A549 (cell line): Measurements from ENCODE around the gene SLC35F4. TPM values are rescaled to one million over a fixed set of nuclear protein-coding genes. Genes with fewer than 3 reads are reported as not detected.

ENCODE experiments used
- ATAC-seq, 2 experiments: fragments of 200-7000 bp in 1 of 2; fragments of >200 bp in 1 of 2; cut with Nextera tagmentation in 1 of 2; cut with Tn5 transposase in 1 of 2; 3 replicates each; pipeline versions ENCODE4 v1.8.0 to v1.9.1; 2018 to 2020; ENCODE audit warnings: mild to moderate bottlenecking in 1 of 2, moderate library complexity in 1 of 2
- CTCF ChIA-PET: fragments of 300-600 bp; sonication (Branson Sonifier 250); formaldehyde crosslinking; extraction: SDS; loops from one replicate; lab custom pipeline; 2021; ENCODE audit warnings: antibody characterized with exemption, inconsistent platforms; lab: Yijun Ruan, JAX
- POLR2A ChIA-PET: fragments of 350-600 bp; formaldehyde crosslinking; extraction: SDS; loops from one replicate; lab custom pipeline; 2021; ENCODE audit warnings: antibody characterized with exemption, inconsistent platforms; lab: Yijun Ruan, JAX
- DNase-seq, 2 experiments: peaks; one replicate each; pipeline versions ENCODE4 v3.0.0 to v3.0.0-alpha.2; 2011 to 2016; ENCODE audit warnings: low read depth in 1 of 2, low spot score in 1 of 2
- FAIRE-seq: peaks from 2 replicates; lab custom pipeline; 2011; peaks lifted over from hg19 to GRCh38; lab: Jason Lieb, UNC
- H3K27ac ChIP-seq, 2 experiments: fragments of >200 bp; sonication (Bioruptor Twin); formaldehyde crosslinking; 3 replicates each; pipeline ENCODE4 v1.5.1; 2016 to 2017
- H3K4me1 ChIP-seq: fragments of >200 bp; sonication (Bioruptor Twin); formaldehyde crosslinking; 3 replicates; pipeline ENCODE4 v1.6.1; 2016
- H3K4me2 ChIP-seq: fragments of >200 bp; sonication (Bioruptor Twin); formaldehyde crosslinking; 3 replicates; pipeline ENCODE4 v1.6.1; 2016
- H3K4me3 ChIP-seq: fragments of >200 bp; sonication (Bioruptor Twin); formaldehyde crosslinking; 3 replicates; pipeline ENCODE4 v1.5.1; 2016
- H3K9me3 ChIP-seq: fragments of >200 bp; sonication (Bioruptor Twin); formaldehyde crosslinking; 3 replicates; pipeline ENCODE4 v1.6.1; 2016
- CHD2 ChIP-seq: fragments of 150-350 bp; IDR thresholded peaks from 2 replicates; pipeline ENCODE4 v1.6.1; 2014; ENCODE audit warnings: low read length; ENCODE audit not compliant: partially characterized antibody
- ESRRA ChIP-seq: fragments of 150-350 bp; IDR thresholded peaks from 2 replicates; pipeline ENCODE4 v1.6.1; 2014; ENCODE audit warnings: mild to moderate bottlenecking, low read length, borderline replicate concordance
- FOSL2 ChIP-seq, 2 experiments: fragments of 450-650 bp in 1 of 2; fragments of >200 bp in 1 of 2; sonication (Bioruptor Twin) in 1 of 2; formaldehyde crosslinking; IDR thresholded peaks; 2 replicates each; pipeline versions ENCODE4 v1.5.0 to v1.6.1; 2016 to 2020; ENCODE audit warnings: mild to moderate bottlenecking in 1 of 2, moderate library complexity in 1 of 2
- FOXS1 ChIP-seq: fragments of 250-450 bp; sonication (Bioruptor Pico); IDR thresholded peaks from 2 replicates; pipeline ENCODE4 v1.5.0; 2020; ENCODE audit warnings: mild to moderate bottlenecking, moderate library complexity
- GATA3 ChIP-seq: IDR thresholded peaks from 2 replicates; pipeline ENCODE4 v1.6.1; 2012; ENCODE audit warnings: borderline replicate concordance
- HDAC2 ChIP-seq: fragments of 200-600 bp; sonication (generic); IDR thresholded peaks from 2 replicates; pipeline ENCODE4 v1.6.1; 2016
- HES2 ChIP-seq: fragments of >200 bp; sonication (Bioruptor Twin); formaldehyde crosslinking; IDR thresholded peaks from 2 replicates; pipeline ENCODE4 v1.6.1; 2016
- HEYL ChIP-seq: fragments of 250-450 bp; sonication (Bioruptor Pico); IDR thresholded peaks from 2 replicates; pipeline ENCODE4 v1.8.0; 2021; ENCODE audit warnings: mild to moderate bottlenecking, moderate library complexity
- HOXA7 ChIP-seq: fragments of 250-450 bp; sonication (Bioruptor Pico); IDR thresholded peaks from 2 replicates; pipeline ENCODE4 v1.5.0; 2020; ENCODE audit warnings: mild to moderate bottlenecking, moderate library complexity
- HOXB13 ChIP-seq: fragments of 250-450 bp; sonication (Bioruptor Pico); IDR thresholded peaks from 2 replicates; pipeline ENCODE4 v1.5.0; 2020; ENCODE audit warnings: low read depth, mild to moderate bottlenecking, moderate library complexity
- JUN ChIP-seq, 2 experiments: fragments of >200 bp; sonication (Bioruptor Twin); formaldehyde crosslinking; IDR thresholded peaks; 2 replicates in 1 of 2; 3 replicates in 1 of 2; pipeline ENCODE4 v1.6.1; 2016 to 2017
- MAZ ChIP-seq: fragments of 150-350 bp; IDR thresholded peaks from 2 replicates; pipeline ENCODE4 v1.6.1; 2014; ENCODE audit warnings: antibody characterized with exemption, low read depth, low read length, borderline replicate concordance
- MYC ChIP-seq: IDR thresholded peaks from 2 replicates; pipeline ENCODE4 v1.6.1; 2012; ENCODE audit warnings: mild to moderate bottlenecking, inconsistent platforms, low read length, improper control_type of control experiment, borderline replicate concordance
- NR3C1 ChIP-seq: fragments of >200 bp; sonication (Bioruptor Twin); formaldehyde crosslinking; IDR thresholded peaks from 3 replicates; pipeline ENCODE4 v1.6.1; 2017
- PBX3 ChIP-seq: IDR thresholded peaks from 2 replicates; pipeline ENCODE4 v1.6.1; 2012
- POLR2AphosphoS2 ChIP-seq: conservative IDR thresholded peaks from 2 replicates; pipeline ENCODE4 v1.6.1; 2012; ENCODE audit warnings: low read length, improper control_type of control experiment, inconsistent platforms
- RCOR1 ChIP-seq: fragments of 150-350 bp; IDR thresholded peaks from 2 replicates; pipeline ENCODE4 v1.6.1; 2014; ENCODE audit warnings: antibody characterized with exemption, low read length, low read depth
- RNF2 ChIP-seq: fragments of 200-600 bp; sonication (generic); IDR thresholded peaks from 2 replicates; pipeline ENCODE4 v1.6.1; 2016; ENCODE audit warnings: low read depth, mild to moderate bottlenecking, antibody characterized with exemption, moderate library complexity, borderline replicate concordance
- SMC3 ChIP-seq: fragments of >200 bp; sonication (Bioruptor Twin); formaldehyde crosslinking; IDR thresholded peaks from 3 replicates; pipeline ENCODE4 v1.6.1; 2018; ENCODE audit warnings: inconsistent platforms
- TP53 ChIP-seq: fragments of 250-450 bp; sonication (Bioruptor Pico); IDR thresholded peaks from 2 replicates; pipeline ENCODE4 v1.5.0; 2021; ENCODE audit warnings: mild to moderate bottlenecking, moderate library complexity
- WGBS: methylation state at CpG from one replicate; pipeline ENCODE4 v1.1.6; 2017; ENCODE audit errors: missing lambda C conversion rate; 5-methylcytosine and 5-hydroxymethylcytosine counted together
- polyA minus RNA-seq: library from RNA; depleted of rRNA, polyadenylated mRNA; stranded (reverse); fragments of >200 nt; gene quantifications from 2 replicates; pipeline ENCODE4 v1.2.3, GENCODE V29; 2011; rRNA and poly(A)+ RNA removed
- polyA plus RNA-seq, 4 experiments: library from polyadenylated mRNA; depleted of rRNA in 3 of 4; stranded (reverse); fragments of >200 nt; fragmentation: RNase III in 1 of 4; extraction: RNeasy Plus Mini Kit Qiagen cat#74134 plus additional on column Dnase treatment in 1 of 4; gene quantifications; 2 replicates in 3 of 4; 3 replicates in 1 of 4; pipeline ENCODE4 v1.2.3, GENCODE V29; 2011 to 2017
- TF ChIP-seq, protein P1 (sequence below): fragments of 200-600 bp; sonication (generic); IDR thresholded peaks from 2 replicates; pipeline ENCODE4 v1.6.1; 2016; ENCODE audit warnings: antibody characterized with exemption, mild to moderate bottlenecking, moderate library complexity

Gene SLC35F4
- polyA plus RNA-seq (2011; rRNA removed) (not detected in 2 replicates), polyA plus RNA-seq (2017; fragmentation: RNase III; extraction: RNeasy Plus Mini Kit Qiagen cat#74134 plus additional on column Dnase treatment) (not detected in 3 replicates), polyA minus RNA-seq (not detected in 2 replicates)
- not detected in 2 replicates for polyA plus RNA-seq (2012; cell fraction: cytosol; rRNA removed)
- not detected in 2 replicates for polyA plus RNA-seq (2012; cell fraction: nucleus; rRNA removed)

DNA sequence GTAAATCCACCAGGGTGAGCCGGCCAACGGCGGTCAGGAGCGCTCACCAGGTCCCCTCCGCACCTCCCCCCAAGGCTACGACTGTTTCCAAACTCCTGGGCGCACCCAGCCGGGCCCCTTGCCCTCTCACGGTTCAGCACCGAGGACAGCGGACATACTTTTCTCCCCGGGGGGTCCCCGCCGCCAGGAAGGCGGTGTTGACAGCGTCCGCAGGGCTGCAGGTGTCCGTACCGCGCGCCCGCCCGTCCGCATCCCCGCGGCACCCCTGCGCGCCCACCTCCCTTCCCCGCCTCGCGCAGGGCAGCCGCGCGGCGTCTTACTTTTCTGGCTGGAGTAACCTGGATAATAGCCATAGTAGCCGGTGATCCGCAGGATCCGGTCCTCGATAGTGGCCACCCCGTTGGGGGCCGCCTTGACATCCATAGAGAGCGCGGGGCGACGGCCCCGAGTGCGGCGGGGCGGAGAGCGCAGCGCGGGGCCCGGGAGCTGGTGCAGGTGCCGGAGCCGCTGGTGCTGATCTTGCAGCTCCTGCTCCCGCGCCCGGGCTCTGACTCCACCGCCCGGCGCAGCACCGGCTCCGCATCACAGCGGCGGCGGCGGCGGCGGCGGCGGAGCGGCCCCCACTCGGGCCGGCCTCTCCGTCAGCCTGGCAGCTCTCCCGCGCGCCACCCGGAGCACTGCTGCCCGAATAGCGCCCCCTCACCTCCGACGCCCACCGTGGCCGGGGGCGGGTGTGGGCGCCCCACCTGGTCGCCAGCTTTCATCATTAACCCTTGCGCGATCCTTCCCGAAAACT lies at the start of gene SLC35F4:
Gene SLC35F4 (minus strand): TSS at position 690 of the 796 bp plus-strand sequence.
- ATAC-seq (peak; percentile 76 to 83), DNase-seq (peak in 1 of 2 experiments; percentile 5), FAIRE-seq (no peak)
- TF ChIP-seq RNF2 = no peak
- TF ChIP-seq, protein P1, sequence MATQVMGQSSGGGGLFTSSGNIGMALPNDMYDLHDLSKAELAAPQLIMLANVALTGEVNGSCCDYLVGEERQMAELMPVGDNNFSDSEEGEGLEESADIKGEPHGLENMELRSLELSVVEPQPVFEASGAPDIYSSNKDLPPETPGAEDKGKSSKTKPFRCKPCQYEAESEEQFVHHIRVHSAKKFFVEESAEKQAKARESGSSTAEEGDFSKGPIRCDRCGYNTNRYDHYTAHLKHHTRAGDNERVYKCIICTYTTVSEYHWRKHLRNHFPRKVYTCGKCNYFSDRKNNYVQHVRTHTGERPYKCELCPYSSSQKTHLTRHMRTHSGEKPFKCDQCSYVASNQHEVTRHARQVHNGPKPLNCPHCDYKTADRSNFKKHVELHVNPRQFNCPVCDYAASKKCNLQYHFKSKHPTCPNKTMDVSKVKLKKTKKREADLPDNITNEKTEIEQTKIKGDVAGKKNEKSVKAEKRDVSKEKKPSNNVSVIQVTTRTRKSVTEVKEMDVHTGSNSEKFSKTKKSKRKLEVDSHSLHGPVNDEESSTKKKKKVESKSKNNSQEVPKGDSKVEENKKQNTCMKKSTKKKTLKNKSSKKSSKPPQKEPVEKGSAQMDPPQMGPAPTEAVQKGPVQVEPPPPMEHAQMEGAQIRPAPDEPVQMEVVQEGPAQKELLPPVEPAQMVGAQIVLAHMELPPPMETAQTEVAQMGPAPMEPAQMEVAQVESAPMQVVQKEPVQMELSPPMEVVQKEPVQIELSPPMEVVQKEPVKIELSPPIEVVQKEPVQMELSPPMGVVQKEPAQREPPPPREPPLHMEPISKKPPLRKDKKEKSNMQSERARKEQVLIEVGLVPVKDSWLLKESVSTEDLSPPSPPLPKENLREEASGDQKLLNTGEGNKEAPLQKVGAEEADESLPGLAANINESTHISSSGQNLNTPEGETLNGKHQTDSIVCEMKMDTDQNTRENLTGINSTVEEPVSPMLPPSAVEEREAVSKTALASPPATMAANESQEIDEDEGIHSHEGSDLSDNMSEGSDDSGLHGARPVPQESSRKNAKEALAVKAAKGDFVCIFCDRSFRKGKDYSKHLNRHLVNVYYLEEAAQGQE = peak; percentile 84
- Histone ChIP-seq H3K4me2 (peak within 1 kb of the TSS; percentile 82), H3K4me1 (no peaks in the 10 kb centered on the region; the same call in 2 of the 3 replicates), H3K4me3 (peak within 1 kb of the TSS; percentile 34), H3K9me3 (no peaks in the 10 kb centered on the region), H3K27ac (no peak within 1 kb of the TSS)
- WGBS = 6% methylated on average over 26 of the region's 91 CpGs
- ChIA-PET CTCF (interaction anchor here (0.6 to 1.5 kb wide), 4 partner anchors 20 to 1033 kb away, joined by 3 to 5 read pairs (median 3); no protein-coding TSS in a partner anchor), POLR2A (no interaction called here)

DNA sequence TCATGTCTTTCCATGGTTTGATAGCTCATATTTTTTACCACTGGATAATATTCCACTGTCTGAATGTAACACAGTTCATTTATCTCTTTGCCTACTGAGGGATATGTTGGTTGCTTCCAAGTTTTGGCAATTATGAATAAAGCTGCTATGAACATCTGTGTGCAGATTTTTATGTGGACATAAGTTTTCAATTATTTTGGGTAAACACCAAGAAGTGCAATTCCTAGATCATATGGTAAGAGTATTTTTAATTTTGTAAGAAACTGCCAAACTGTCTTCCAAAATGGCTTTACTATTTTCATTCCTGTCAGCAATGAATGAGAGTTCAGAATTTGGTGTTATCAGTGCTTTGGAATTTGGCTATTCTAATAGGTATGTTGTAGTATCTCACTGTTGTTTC lies 43.7 kb upstream of the SLC35F4 start:
- ATAC-seq = no peak
- H3K4me3 ChIP-seq = no peak overlapping the region
- no peak overlapping the region for H3K27ac ChIP-seq
- CTCF ChIA-PET = no interaction called here
- H3K4me1 ChIP-seq = no peaks in the 10 kb centered on the region
- no peak for DNase-seq
- no peak for FAIRE-seq
- no peak overlapping the region for H3K4me2 ChIP-seq
- POLR2A ChIA-PET = no interaction called here
- TF ChIP-seq NR3C1 (no peak), MYC (no peak), HOXB13 (CRISPR knock-in tag) (no peak), TP53 (CRISPR knock-in tag) (no peak), HDAC2 (no peak), FOXS1 (CRISPR knock-in tag) (no peak), MAZ (no peak)
- H3K9me3 ChIP-seq = no peaks in the 10 kb centered on the region

GRCh38 chr14:57903954-57904353 lies 38.1 kb upstream of the SLC35F4 start:
- Histone ChIP-seq H3K9me3 (no peaks in the 10 kb centered on the region), H3K4me1 (no peaks in the 10 kb centered on the region)
- no peak for TF ChIP-seq POLR2AphosphoS2
- TF ChIP-seq ESRRA = no peak
- no peak for TF ChIP-seq HEYL (CRISPR knock-in tag)
- no peak for TF ChIP-seq RNF2
- TF ChIP-seq HES2 = no peak
- no peak for TF ChIP-seq HOXA7 (CRISPR knock-in tag)
- TF ChIP-seq FOSL2 (IDR thresholded peaks at IDR 0.05) = no peak
- no peak for TF ChIP-seq FOSL2 (CRISPR knock-in tag; IDR thresholded peaks at IDR 0.05)
- TF ChIP-seq HOXB13 (CRISPR knock-in tag) = no peak
- no peak for TF ChIP-seq CHD2
- TF ChIP-seq MYC = no peak
- TF ChIP-seq PBX3 = no peak
- no peak for TF ChIP-seq GATA3
- no peak for TF ChIP-seq RCOR1
- TF ChIP-seq JUN (IDR thresholded peaks at IDR 0.05) = no peak
- no peak for TF ChIP-seq SMC3
- TF ChIP-seq, all 56 proteins: peak for 0
- no peak overlapping the region for H3K27ac ChIP-seq
- WGBS = 0% methylated on average over 1 of the region's 1 CpG
- CTCF ChIA-PET = interaction anchor here (1.7 kb wide), 1 partner anchor 20 kb away, joined by 3 read pairs; no protein-coding TSS in a partner anchor
- POLR2A ChIA-PET = no interaction called here
- FAIRE-seq = no peak
- ATAC-seq = no peak
- DNase-seq = no peak
- H3K4me2 ChIP-seq = no peak overlapping the region
- H3K4me3 ChIP-seq = no peak overlapping the region
